Fibroblast of the aortic adventitia (primary cell): ENCODE data around the gene ERBIN. TPM values are rescaled to one million over a fixed set of nuclear protein-coding genes. Genes with fewer than 3 reads are reported as not detected.
"Not testable (repeated sequence)": the region's sequence is repeated elsewhere in the genome, so short reads cannot be mapped to it uniquely, and the experiment has no call there.

Source experiments
- DNase-seq: peaks from one replicate; pipeline ENCODE4 v3.0.0-alpha.2; 2010; ENCODE audit warnings: low read depth
- H3K4me3 ChIP-seq: 2 replicates; pipeline ENCODE4 v1.5.1; 2011; ENCODE audit warnings: low read depth, mild to moderate bottlenecking, control low read depth, low read length, moderate library complexity
- total RNA-seq: library from RNA; depleted of rRNA; stranded (reverse); fragments of >200 nt; gene quantifications from 2 replicates; pipeline ENCODE4 v1.2.3, GENCODE V29; 2012; ENCODE audit warnings: low replicate concordance
- TF ChIP-seq, protein P1 (sequence below): IDR thresholded peaks from 2 replicates; pipeline ENCODE4 v1.5.1; 2011; ENCODE audit warnings: mild to moderate bottlenecking, low read length, control low read depth, inconsistent platforms; ENCODE audit not compliant: insufficient read depth

Gene ERBIN
- total RNA-seq, 1 donor = 120 TPM

DNA sequence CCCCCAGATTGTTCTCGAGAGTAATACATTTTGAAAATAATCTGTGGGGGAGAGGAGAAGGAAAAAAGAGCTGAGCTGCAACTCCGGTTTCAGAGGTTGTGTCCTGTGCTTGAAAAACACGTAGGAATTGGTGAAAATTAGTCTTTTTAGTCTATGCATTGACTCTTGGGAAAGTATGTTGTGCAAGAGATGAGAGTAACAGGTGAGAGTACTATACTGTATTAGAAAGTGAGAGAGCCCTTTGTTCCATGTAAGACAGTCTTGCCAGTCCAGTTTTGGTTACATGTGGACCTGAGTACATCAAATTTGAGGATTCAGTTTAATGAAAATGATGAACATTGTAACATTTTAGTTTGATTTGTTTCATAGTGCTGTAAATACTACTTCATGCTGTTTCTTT, 27.8 kb downstream of the ERBIN start:
- H3K4me3 ChIP-seq = no peak overlapping the region
- TF ChIP-seq, protein P1, sequence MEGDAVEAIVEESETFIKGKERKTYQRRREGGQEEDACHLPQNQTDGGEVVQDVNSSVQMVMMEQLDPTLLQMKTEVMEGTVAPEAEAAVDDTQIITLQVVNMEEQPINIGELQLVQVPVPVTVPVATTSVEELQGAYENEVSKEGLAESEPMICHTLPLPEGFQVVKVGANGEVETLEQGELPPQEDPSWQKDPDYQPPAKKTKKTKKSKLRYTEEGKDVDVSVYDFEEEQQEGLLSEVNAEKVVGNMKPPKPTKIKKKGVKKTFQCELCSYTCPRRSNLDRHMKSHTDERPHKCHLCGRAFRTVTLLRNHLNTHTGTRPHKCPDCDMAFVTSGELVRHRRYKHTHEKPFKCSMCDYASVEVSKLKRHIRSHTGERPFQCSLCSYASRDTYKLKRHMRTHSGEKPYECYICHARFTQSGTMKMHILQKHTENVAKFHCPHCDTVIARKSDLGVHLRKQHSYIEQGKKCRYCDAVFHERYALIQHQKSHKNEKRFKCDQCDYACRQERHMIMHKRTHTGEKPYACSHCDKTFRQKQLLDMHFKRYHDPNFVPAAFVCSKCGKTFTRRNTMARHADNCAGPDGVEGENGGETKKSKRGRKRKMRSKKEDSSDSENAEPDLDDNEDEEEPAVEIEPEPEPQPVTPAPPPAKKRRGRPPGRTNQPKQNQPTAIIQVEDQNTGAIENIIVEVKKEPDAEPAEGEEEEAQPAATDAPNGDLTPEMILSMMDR = no peak
- DNase-seq = no peak

DNA sequence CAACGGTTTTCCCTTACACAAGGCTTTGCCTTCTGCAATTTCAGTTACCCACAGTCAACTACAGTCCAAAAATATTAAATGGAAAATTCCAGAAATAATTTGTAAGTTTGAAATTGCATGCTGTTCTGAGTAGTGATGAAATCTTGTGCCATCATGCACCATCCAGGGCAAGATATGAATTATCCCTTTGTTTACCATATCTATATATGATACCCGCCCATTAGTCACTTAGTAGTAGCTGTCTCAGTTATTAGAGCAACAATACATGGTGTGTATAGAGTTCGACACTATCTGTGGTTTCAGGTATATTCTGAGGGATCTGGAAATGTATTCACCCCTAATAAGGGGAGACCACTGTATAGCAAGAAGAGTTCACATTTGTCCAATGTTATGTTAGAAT, 29.4 kb downstream of the ERBIN start:
- DNase-seq = peak; percentile 14
- H3K4me3 ChIP-seq = no peak overlapping the region
- TF ChIP-seq, protein P1 = no peak

DNA sequence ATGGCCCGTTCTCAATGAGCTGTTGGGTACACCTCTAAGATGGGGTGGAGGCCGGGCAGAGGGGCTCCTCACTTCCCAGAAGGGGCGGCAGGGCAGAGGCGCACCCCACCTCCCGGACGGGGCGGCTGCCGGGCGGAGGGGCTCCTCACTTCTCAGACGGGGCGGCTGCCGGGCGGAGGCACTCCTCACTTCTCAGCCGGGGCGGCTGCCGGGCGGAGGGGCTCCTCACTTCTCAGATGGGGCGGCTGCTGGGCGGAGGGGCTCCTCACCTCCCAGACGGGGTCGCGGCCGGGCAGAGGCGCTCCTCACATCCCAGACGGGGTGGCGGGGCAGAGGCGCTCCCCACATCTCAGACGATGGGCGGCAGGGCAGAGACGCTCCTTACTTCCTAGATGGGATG, 31.3 kb downstream of the ERBIN start:
- DNase-seq, H3K4me3 ChIP-seq: not testable (repeated sequence)

DNA sequence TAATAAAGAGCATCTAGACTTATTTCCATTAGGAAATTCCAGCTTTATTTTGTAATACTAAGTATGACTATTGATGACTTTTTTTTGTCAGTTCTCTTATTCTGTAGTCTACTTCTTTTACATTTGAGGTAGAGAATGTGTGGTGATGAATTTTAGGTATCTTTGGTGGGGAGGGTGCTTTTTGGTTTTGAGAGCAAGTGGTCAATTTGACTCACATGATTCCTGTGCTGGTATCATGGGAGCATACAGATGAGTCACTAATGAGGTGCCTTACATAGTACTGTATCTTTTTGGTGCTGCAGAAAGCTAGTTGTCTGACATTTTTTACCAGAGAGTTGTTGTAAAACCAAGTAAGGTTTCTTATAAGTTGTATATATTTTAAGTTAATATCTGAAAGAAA, 35.3 kb downstream of the ERBIN start:
- no peak overlapping the region for H3K4me3 ChIP-seq
- TF ChIP-seq, protein P1 = no peak
- peak; percentile 52 for DNase-seq

DNA sequence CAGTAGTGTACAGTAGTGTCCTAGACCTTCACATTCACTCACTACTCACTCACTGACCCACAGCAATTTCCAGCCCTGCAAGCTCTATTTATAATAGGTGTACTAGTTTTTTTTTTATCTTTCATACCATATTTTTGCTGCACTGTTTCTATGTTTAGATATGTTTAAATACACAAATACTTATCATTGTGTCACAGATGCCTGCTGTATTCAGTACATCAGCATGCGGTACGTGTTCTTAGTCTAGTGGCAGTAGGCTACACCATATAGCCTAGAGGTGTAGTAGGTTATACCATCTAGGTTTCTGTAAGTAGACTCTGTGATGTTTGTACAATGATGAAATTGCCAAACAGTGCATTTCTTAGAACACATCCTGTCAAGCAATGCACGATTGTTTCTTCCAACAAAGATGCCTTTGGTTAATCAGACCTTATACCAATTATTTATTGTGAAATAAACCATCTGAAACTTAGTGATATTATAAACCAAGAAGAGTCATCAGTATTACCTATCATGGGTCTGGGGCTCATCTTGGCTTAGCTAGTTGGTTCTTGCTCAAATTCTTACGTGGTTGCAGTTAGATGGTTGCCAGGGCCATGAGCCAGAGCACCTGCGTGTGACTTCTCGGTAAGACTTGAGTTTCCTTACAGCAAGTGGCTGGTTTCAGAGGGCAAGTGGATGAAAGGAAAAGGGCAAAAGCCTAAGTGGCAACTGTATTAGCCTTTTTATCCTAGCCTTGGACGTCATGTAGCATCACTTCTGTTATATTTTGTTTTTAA, 41.1 kb downstream of the ERBIN start:
- TF ChIP-seq, protein P1 = no peak
- no peak for DNase-seq
- no peak overlapping the region for H3K4me3 ChIP-seq

DNA sequence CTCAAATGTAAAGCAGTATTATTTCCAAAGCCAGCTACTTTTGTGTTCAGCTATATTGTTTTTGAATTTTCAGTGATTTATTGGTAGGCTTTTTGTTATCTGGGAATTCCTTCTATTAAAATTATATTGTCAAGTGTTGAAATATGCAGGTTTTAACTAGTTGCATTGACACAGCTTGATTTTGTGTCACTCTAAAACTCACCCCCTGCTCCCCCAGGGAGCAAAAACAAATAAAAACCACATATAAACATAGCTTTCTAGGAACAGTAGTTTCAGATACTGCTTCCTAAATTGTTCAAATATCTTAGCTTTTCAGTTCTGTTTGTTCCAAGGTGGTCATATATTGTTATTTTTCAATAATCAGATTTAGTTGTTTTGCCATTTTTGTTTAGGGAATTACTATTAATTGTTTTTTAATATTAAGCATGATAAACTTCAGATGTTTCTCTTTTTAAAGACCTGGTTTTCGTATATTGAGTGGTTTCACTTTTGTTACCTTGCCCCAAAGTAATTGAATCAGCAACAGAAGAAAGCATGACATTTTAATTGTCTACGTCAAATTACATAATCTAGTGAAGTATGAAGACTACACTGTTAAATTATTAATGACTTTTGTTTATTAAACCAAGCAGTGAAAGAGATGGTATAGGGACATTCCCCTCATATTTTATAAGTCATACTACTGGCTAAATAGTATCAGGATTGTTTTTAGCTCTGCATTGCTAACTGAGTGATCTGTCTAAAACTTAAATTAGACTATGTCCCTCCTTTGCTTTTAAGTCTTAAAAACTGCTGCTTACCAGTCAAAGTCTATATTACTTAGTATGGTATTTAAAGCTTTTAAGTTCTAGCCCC, 43.4 kb downstream of the ERBIN start:
- no peak for DNase-seq
- no peak overlapping the region for H3K4me3 ChIP-seq
- TF ChIP-seq, protein P1 = no peak
